Tibial artery (tissue), 4 donors: ENCODE measurements around the gene SMARCAL1.

Experiments used
- DNase-seq, 2 donors: peaks; one replicate each; pipeline ENCODE4 v3.0.0-alpha.2; 2019
- H3K27ac ChIP-seq, 2 donors: fragments of 200-600 bp; sonication (generic) in 1 of 2; 1 replicate in 1 of 2; 2 replicates in 1 of 2; pipeline ENCODE4 v1.5.1; 2018 to 2019; ENCODE audit warnings: mild to moderate bottlenecking in 1 of 2
- H3K27me3 ChIP-seq, 2 donors: fragments of 200-600 bp; sonication (generic) in 1 of 2; one replicate each; pipeline versions ENCODE4 v1.5.1 to v1.6.0; 2016 to 2019
- H3K36me3 ChIP-seq, 3 donors: fragments of 200-600 bp; sonication (generic) in 2 of 3; one replicate each; pipeline ENCODE4 v1.5.1; 2016 to 2019; ENCODE audit warnings: mild to moderate bottlenecking in 2 of 3
- H3K4me1 ChIP-seq, 4 donors: fragments of 200-600 bp; sonication (generic) in 2 of 4; 1 replicate in 3 of 4; 2 replicates in 1 of 4; pipeline ENCODE4 v1.5.1; 2016 to 2019
- H3K4me3 ChIP-seq, 2 donors: fragments of 200-600 bp; sonication (generic) in 1 of 2; 1 replicate in 1 of 2; 2 replicates in 1 of 2; pipeline ENCODE4 v1.5.1; 2018 to 2019; ENCODE audit warnings: mild to moderate bottlenecking in 2 of 2
- H3K9me3 ChIP-seq, 3 donors: fragments of 200-600 bp; sonication (generic) in 1 of 3; one replicate each; pipeline ENCODE4 v1.5.1; 2016 to 2019
- CTCF ChIP-seq, 2 experiments: fragments of 200-600 bp in 1 of 2; fragments of 450-650 bp in 1 of 2; IDR thresholded peaks; one replicate each; pipeline ENCODE4 v1.5.1; 2017 to 2019; ENCODE audit warnings: antibody characterized with exemption in 2 of 2, mild to moderate bottlenecking in 1 of 2, moderate library complexity in 1 of 2
- intact Hi-C: fragments of 100-400 bp; cut with DNase I; formaldehyde crosslinking; loops from one replicate; pipeline ENCODE4 v1.15.0; 2023; ENCODE audit warnings: low total_unique reads

Gene SMARCAL1

GRCh38 chr2:216469661-216470060 lies 57.4 kb downstream of the SMARCAL1 start:
- Histone ChIP-seq H3K4me1 (no peaks in the 10 kb centered on the region), H3K4me3 (no peak overlapping the region), H3K36me3 (peaks cover 18 to 58% (median 41%) of the 10 kb centered on the region in 3 donors), H3K9me3 (no peaks in the 10 kb centered on the region), H3K27ac (no peak overlapping the region), H3K27me3 (no peaks in the 10 kb centered on the region)
- intact Hi-C loops = no loop called here
- no peak for TF ChIP-seq CTCF (IDR thresholded peaks at IDR 0.05)
- no peak for DNase-seq

- Histone ChIP-seq H3K27me3 (no peaks in the 10 kb centered on the region), H3K36me3 (peaks cover 29 to 62% (median 52%) of the 10 kb centered on the region in 3 donors), H3K4me3 (no peak overlapping the region), H3K4me1 (no peaks in the 10 kb centered on the region), H3K9me3 (no peaks in the 10 kb centered on the region), H3K27ac (no peak overlapping the region)
- no peak for DNase-seq
- no peak for TF ChIP-seq CTCF (IDR thresholded peaks at IDR 0.05)
- intact Hi-C loops = no loop called here
Measured at GRCh38 chr2:216473187-216473586, 60.9 kb downstream of the SMARCAL1 start.

GRCh38 chr2:216474925-216475670 lies 62.8 kb downstream of the SMARCAL1 start:
- H3K4me3 ChIP-seq = no peak overlapping the region
- intact Hi-C loops = no loop called here
- TF ChIP-seq CTCF (IDR thresholded peaks at IDR 0.05) = no peak
- H3K4me1 ChIP-seq = no peaks in the 10 kb centered on the region
- no peaks in the 10 kb centered on the region for H3K9me3 ChIP-seq
- H3K27ac ChIP-seq = no peak overlapping the region
- DNase-seq = no peak
- peaks cover 39 to 67% (median 55%) of the 10 kb centered on the region in 3 donors for H3K36me3 ChIP-seq
- H3K27me3 ChIP-seq = no peaks in the 10 kb centered on the region

GRCh38 chr2:216475767-216476166 lies 63.5 kb downstream of the SMARCAL1 start:
- TF ChIP-seq CTCF (IDR thresholded peaks at IDR 0.05) = no peak
- DNase-seq = no peak
- intact Hi-C loops = no loop called here
- no peak overlapping the region for H3K27ac ChIP-seq
- no peaks in the 10 kb centered on the region for H3K4me1 ChIP-seq
- H3K9me3 ChIP-seq = no peaks in the 10 kb centered on the region
- no peaks in the 10 kb centered on the region for H3K27me3 ChIP-seq
- peaks cover 39 to 73% (median 59%) of the 10 kb centered on the region in 3 donors for H3K36me3 ChIP-seq
- H3K4me3 ChIP-seq = no peak overlapping the region

GRCh38 chr2:216477283-216478035 lies 65.2 kb downstream of the SMARCAL1 start:
- Histone ChIP-seq H3K9me3 (no peaks in the 10 kb centered on the region), H3K36me3 (peaks cover 26 to 82% (median 64%) of the 10 kb centered on the region in 3 donors), H3K27me3 (no peaks in the 10 kb centered on the region), H3K4me3 (no peak overlapping the region), H3K27ac (no peak overlapping the region), H3K4me1 (no peaks in the 10 kb centered on the region)
- TF ChIP-seq CTCF (IDR thresholded peaks at IDR 0.05) = no peak
- no peak for DNase-seq
- intact Hi-C loops = no loop called here
